ENCODE data around the gene ZFP37.
"Not testable (repeated sequence)": the region's sequence is repeated elsewhere in the genome, so short reads cannot be mapped to it uniquely, and the experiment has no call there.

The ZFP37 gene

DNA sequence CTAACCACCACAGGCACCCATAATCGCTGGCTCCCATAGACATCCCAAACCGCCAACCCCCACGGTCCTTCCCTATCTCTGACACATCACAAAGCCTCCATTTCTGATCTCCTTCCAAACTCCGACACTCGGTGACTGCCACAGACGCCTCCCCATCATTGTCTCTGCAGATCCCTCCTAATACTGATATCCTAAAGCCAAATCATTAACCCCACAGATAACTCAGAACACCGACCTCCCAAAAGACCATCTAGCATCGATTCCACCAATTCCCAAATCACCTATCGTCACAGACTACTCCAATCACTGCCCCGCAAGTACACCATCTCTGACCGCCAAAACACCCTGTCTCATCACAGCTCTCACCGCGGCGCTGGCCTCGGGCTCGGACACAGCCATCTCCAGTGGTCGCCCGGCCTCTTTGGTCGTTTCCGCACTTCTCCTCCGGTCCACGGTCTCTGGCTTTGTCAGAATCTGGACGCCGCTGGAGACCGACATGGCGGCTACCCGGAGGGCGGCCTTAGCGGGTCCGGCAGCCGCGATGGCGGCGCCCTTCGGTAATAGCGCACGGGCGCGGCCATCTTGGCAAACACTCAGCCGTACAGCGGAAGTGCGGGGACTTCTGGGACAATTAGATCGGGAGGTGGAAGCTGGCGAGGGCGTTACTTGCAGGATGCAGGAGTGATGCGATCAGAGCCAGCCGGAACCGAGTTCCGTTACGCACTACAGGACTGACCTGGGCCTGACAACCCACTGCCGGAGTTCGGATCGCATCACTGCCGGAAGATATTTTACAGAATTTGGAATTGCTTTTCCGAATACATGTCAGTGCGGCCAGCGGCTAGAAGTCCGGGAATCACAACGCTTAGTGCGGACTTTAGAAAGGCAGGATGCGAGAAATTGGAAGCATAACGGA, at the start of gene ZFP37:
TSS of gene ZFP37 (minus strand) at position 534 of the 916 bp plus-strand sequence. CDS start at position 498, 36 bp downstream.
- peak; percentile 25 for DNase-seq (ENCODE audit: low read depth, low spot score)

DNA sequence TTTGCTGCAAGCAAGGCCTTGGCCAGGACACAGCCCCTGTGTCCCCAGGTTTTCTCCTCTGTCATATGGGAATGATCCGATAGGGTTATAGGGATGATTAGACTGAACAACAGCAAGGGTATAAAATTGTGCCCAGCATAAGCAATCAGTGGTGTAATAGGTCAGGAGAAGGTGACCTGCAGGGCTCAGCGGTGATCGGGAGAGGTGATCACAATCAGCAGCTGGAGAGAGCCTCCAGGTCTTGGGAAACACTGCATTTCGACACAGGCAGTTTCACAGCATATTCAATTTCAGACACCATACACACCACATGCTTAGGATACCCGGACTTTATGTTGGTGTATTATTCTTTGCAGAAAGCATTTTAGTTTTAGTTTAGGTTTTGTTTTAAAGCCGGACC, 48.8 kb upstream of the ZFP37 start:
- not testable (repeated sequence) for DNase-seq (ENCODE audit: low read depth, low spot score)

DNA sequence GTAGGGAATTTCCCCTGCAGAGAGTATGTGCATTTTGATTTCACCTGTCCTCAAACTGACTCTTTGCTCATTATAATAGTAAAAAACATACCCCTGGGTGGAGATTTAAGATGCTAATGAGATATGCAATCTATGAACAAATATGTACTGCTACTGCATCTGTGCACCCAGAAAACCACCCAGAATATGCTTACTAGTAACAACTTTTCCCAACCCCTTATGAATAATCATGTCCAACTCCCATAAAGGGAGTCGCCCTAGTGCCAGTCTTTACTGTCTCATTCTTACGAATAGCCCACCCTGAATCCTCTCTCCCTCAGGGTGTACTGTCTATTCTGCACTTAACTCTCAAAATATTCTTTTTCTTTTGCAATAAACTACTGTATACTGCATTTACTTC, 39.0 kb upstream of the ZFP37 start:
- DNase-seq (ENCODE audit: low read depth, low spot score) = no peak

DNA sequence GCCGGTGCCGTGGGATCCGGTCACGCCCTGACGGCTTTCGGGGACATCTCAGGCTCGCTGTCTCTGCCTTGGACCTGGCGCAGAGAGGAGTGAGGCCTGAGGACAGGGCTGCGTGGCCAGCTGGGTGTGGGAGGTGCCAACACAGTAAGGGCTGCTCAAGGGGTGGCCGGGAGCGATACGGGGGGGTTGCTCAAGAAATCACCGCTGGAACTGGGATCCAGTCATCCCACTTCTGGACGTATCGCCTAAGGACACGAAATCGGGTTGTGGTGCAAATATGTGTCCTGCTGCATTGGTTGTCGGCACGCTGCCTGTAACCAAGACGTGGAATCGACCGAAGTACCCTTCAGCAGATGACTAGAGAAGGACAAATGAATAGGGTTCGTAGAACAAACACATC, 33.4 kb upstream of the ZFP37 start:
- not testable (repeated sequence) for DNase-seq (ENCODE audit: low read depth, low spot score)

DNA sequence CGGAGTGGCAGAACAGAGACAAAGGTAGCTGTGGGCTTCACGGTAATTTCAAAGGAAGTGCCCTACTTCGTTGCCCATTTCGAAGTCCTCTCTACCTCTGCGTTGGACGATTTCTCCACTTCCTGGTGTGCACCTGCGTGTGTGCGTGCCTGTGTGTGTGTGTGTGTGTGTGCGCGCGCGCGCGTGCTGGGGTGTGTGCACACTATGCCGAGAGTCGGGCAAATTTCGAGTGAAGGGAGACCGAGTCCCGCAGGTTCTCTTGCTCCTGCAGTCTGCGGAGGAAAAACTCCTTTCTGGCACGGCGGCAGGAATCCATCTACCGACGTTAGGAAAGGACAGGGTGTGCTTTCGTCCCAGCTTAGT, 32.6 kb upstream of the ZFP37 start:
- not testable (repeated sequence) for DNase-seq (ENCODE audit: low read depth, low spot score)

DNA sequence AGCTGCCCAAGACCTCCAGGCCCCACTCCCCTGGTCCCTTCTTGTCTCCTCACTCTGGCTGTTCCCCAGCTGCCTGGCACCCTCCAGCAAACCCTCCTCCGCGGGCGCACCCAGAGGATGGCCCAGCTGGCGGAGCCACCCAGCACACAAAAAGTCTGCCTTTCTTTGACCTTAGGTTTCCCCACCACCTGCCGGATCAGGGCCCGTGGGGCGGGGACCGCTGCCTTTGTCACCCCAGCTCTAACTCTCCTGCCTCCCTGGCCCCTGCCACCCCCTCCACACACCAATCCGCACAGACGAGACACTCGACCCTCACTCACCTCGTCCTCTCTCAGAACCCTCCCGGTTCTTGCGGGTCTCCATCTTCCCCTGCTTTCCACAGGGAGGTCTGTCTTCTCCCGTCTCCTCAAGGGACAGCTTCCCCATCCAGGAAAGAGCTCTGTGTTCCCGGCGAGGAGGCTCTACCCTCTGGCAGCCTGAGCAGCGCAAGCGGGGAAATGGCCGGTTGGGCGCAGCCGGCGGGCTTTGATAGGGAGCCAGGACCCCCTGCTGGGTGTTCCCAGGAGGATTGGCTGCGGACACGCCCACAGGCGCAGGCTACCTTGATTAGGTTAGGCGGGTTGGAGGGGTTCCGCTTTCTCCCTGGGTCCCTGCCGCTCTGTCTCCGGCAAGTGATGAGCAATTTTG, 32.1 kb upstream of the ZFP37 start:
- not testable (repeated sequence) for DNase-seq (ENCODE audit: low read depth, low spot score)

DNA sequence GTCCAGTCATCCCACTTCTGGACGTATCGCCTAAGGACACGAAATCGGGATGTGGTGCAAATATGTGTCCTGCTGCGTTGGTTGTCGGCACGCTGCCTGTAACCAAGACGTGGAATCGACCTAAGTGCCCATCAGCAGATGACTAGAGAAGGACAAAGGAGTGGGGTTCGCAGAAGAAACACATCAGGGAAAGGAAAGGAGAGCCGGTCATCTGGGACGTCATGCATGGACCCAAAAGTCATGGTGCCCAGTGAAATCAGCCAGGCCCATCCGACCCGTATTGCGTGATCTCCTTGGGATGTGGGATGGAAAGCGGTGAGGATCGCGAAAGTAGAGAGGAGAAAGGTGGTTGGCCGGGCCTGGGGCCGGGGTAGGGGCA, 6.4 kb upstream of the ZFP37 start:
- DNase-seq (ENCODE audit: low read depth, low spot score) = not testable (repeated sequence)

DNA sequence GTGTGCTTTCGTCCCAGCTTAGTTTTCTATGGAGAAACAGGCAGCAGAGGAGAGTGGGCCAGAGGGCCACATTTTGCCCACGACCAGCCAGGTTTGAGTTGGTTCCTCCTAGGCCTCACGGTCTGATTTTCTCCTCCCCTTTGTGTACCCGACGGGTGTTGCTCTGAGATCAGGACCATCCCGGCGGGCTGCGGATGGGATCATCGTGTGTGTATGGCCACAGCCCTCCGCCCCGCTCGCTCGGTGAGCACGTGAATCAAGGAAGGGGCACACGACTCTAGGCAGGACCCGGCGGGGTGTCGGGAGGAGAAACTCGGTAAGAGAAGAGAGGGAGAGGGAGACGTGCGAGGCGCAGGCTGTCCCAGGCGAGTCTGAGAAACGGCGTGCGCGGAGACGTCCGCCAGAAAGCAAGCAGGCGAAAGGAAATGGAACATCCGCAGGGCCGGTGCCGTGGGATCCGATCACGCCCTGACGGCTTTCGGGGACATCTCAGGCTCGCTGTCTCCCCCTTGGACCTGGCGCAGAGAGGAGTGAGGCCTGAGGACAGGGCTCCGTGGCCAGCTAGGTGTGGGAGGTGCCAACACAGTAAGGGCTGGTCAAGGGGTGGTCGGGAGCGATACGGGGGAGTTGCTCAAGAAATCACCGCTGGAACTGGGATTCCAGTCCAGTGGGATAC, 5.9 kb upstream of the ZFP37 start:
- not testable (repeated sequence) for DNase-seq (ENCODE audit: low read depth, low spot score)

DNA sequence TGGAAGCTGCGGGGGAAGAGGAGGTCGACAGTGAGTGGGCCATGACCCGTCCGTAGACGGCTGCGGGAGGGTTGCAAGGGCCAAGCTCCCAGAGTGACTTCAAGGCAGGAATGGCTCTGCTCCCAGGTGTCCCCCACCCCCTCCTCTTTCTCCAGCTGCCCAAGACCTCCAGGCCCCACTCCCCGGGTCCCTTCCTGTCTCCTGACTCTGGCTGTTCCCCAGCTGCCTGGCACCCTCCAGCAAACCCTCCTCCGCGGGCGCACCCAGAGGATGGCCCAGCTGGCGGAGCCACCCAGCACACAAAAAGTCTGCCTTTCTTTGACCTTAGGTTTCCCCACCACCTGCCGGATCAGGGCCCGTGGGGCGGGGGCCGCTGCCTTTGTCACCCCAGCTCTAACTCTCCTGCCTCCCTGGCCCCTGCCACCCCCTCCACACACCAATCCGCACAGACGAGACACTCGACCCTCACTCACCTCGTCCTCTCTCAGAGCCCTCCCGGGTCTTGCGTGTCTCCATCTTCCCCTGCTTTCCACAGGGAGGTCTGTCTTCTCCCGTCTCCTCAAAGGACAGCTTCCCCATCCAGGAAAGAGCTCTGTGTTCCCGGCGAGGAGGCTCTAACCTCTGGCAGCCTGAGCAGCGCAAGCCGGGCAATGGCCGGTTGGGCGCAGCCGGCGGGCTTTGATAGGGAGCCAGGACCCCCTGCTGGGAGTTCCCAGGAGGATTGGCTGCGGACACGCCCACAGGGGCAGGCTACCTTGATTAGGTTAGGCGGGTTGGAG, 4.7 kb upstream of the ZFP37 start:
- not testable (repeated sequence) for DNase-seq (ENCODE audit: low read depth, low spot score)

DNA sequence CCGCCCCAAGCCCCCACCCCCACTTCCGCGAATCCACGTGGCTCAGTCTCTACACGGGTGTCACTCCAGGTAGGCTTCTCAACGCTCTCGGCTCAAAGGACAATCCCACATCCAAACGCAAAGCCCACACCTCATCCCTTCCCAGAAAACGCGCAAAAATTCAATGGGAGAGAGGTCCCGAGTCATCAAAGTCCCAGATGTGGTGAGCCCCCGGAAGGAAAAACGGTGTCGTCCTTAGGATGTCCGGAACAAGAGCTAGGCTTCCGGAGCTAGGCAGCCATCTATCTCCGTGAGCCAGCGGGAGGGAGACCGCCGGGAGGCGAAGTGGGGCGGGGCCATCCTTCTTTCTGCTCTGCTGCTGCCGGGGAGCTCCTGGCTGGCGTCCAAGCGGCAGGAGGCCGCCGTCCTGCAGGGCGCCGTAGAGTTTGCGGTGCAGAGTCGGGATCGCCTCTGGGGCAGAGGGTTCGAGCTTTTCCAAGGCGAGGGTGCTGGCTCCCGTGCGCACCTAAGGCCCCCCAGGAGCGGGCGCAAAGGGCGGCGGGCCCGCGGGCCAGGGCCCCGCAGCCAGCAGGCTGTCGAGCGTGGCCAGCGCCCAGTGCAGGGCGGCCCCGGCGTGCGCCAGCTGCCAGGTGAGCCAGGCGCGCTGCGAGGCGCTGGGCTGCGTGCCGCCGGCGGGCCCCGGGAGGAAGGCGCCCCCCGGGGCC, 3.2 kb upstream of the ZFP37 start:
- not testable (repeated sequence) for DNase-seq (ENCODE audit: low read depth, low spot score)

DNA sequence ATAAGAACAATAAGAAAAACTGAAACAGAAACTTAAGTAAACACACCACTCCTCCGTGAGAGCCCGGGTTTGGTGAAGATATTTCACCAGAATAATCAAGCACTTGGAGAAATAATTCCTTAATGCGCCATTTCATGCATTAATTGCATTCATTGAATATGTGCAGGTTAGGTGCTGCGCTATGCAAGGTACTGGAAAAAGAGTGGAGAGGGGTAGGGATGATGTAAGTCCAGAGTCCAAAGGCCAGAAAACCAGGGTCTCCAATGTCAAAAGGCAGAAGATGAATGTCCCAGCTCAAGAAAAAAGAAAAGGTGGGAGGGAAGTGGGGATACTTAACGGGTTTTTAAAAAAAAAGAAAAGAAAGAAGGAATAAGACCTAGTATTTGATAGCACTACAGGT, 669 bp upstream of the ZFP37 start:
- no peak for DNase-seq (ENCODE audit: low read depth, low spot score)

DNA sequence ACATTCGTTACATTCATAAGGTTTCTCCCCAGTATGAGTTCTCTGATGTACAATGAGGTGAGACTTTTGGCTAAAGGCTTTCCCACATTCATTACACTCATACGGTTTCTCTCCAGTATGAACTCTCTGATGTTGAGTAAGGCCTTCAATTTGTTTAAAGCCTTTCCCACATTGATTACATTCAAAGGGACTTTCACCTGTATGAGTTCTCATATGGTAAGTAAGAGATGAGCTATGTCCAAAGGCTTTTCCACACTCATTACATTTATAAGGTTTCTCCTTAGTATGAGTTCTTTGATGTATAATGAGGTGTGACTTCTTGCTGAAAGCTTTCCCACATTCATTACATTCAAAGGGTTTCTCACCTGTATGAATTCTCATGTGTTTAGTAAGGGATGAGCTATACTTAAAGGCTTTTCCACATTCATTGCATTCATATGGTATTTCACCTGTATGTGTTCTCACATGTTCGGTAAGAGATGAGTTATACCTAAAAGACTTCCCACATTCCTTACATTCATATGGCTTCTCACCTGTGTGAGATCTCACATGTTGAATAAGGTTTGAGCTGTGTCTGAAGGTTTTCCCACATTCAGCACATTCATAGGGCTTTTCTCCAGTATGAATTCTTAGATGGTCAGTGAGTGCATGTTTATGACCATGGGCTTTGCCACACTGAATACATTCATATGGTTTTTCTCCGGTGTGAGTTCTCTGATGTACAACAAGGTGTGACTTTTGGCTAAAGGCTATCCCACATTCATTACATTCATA, 13.5 kb downstream of the ZFP37 start:
- no peak for DNase-seq (ENCODE audit: low read depth, low spot score)

DNA sequence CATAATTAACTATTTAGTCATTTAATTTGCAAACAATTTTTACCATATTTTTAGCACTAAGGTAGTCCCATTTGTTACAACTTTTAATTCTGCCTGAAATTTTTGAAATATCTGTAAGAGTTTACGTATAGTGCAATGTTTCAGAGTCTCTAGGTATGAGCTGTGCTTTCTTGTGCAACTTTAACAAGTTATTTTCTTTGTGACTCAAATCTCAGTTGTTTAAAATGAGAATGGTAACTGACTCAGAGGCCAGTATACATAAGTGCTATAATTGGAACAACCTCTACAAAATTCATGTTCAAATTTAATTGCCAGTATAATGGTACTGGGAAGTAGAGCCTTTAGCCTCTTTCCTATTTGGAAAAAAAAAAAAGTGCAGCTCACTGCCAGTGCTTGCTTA, 30.3 kb downstream of the ZFP37 start:
- DNase-seq (ENCODE audit: low read depth, low spot score) = no peak

DNA sequence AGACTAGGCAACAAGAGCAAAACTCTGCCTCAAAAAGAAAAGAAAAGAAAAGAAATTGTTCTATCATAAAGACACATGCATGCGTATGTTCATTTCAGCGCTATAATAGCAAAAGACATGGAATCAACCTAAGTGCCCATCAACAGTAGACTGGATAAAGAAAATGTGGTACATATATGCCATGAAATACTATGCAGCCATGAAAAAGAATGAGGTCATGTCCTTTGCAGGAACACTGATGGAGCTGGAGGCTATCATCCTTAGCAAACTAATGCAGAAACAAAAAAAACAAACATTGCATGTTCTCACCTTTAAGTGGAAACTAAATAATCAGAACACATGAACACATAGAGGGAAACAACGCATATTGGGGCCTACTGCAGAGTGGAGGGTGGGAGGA, 38.3 kb downstream of the ZFP37 start:
- DNase-seq (ENCODE audit: low read depth, low spot score) = no peak

DNA sequence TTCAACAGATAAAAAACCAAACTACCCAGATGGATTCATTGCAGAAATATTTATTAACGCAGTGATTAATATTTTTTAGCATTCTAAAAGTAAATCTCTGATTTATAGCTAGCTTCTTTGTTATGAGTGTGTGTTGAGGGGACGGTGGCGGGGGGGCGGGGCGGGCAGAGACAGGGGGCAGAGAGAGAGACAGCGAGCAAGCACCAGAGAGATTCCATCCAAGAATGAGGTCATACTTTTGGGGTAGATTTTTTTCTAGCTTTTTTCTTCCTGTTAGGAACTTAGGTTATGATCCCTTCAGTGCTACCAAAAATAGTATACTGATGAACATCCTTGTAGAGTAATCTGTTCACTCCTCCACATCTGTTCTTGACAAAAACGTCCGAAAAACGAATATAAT, 44.0 kb downstream of the ZFP37 start:
- no peak for DNase-seq (ENCODE audit: low read depth, low spot score)

DNA sequence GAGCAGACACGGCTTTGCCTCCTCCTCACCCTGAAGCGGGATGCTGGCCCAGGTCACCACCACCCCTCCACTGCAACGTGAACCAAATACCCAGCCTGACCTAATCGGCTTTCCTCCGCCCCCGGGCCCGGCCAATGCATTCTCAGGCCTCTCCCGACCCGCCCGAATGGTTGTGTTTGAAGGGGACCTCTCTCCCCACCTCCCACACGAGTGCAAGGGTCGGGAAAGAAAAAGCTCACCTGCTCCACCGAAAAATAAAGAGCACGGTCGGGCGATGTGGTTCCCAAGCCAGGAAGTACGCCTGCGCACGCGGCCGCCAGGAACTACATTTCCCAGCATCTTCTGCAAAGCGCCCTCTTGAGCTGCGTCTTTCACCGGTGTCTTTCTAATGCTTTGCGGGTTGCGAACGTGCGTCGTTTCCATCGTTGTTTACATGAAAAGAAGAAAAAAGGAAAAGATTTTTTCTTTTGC, 44.6 kb downstream of the ZFP37 start, which contains the start of gene ZNF883:
TSS of gene ZNF883 (minus strand) at position 282 of the 471 bp plus-strand sequence.
- no peak for DNase-seq (ENCODE audit: low read depth, low spot score)

DNA sequence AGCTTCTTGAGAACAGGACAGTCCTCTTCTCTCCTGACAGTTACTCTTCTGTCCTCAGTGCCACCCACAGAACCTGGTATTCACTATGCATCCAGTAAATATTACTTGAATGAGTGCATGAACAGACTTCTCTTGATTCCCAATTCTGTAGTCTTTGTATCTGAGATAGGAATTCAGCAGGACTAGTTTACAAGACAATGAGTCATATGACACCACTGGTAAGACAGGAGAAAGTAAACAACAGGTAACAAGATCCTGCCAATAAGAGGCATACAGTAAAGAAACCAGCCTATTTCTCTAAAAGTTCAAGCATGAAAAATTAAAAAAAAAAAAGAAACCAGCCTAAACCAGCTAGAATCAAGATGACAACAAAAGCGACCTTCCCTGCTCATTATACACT, 50.7 kb downstream of the ZFP37 start:
- DNase-seq (ENCODE audit: low read depth, low spot score) = no peak

DNA sequence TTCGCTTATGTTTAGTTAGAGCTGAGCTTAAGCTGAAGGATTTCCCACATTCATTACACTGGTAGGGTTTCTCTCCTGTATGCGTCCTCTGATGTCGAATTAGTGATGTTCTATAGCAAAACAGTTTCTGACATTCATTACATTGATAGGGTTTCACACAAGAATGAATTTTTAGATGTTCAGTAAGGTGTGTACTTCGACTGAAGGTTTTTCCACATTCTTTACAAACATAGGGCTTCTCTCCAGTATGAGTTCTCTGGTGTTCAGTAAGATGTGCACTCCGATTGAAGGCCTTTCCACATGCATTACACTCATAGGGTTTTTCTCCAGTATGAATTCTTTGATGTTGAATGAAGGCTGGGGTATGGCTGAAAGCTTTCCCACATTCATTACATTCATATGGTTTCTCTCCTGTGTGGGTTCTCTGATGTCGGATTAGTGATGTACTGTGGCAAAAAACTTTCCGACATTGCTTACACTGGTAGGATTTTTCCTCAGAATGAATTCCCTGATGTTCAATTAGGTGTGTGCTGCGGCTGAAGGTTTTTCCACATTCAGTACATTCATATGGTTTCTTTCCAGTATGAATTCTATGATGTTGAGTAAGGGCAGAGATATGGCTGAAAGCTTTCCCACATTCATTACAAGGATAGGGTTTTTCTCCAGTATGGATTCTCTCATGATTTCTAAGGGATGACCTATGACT, 59.1 kb downstream of the ZFP37 start:
- DNase-seq (ENCODE audit: low read depth, low spot score) = no peak

All from activated naive CD8-positive, alpha-beta T cell treated with anti-CD3 and anti-CD28 coated beads, Interleukin-2, amount 50 U/mL, for 16 hours (primary cell).